Heart right ventricle (tissue), 16 donors: Measurements from ENCODE around the gene ST7. TPM values are rescaled to one million over a fixed set of nuclear protein-coding genes. Genes with fewer than 3 reads are reported as not detected.

Source experiments
- ATAC-seq, 8 donors: fragments of 200-7000 bp; cut with Tn5 transposase; one replicate each; pipeline ENCODE4 v1.9.1; 2020; ENCODE audit warnings: mild to moderate bottlenecking in 8 of 8, moderate library complexity in 8 of 8, moderate number of reproducible peaks in 1 of 8
- DNase-seq, 2 donors: peaks; one replicate each; pipeline ENCODE4 v3.0.0-alpha.2; 2020
- H3K27ac ChIP-seq, 10 donors: fragments of 200-600 bp; sonication (generic) in 2 of 10; one replicate each; pipeline versions ENCODE4 v1.5.0 to v1.8.0; 2020 to 2022; ENCODE audit warnings: mild to moderate bottlenecking in 3 of 10
- H3K27me3 ChIP-seq, 7 donors: fragments of 200-600 bp; one replicate each; pipeline ENCODE4 v1.8.0; 2021 to 2022; ENCODE audit warnings: mild to moderate bottlenecking in 2 of 7
- H3K36me3 ChIP-seq, 9 donors: fragments of 200-600 bp; sonication (generic) in 1 of 9; one replicate each; pipeline versions ENCODE4 v1.5.0 to v1.8.0; 2020 to 2022; ENCODE audit warnings: mild to moderate bottlenecking in 2 of 9
- H3K4me1 ChIP-seq, 9 donors: fragments of 200-600 bp; sonication (generic) in 1 of 9; one replicate each; pipeline versions ENCODE4 v1.5.0 to v1.8.0; 2020 to 2022; ENCODE audit warnings: mild to moderate bottlenecking in 4 of 9
- H3K4me3 ChIP-seq, 10 donors: fragments of 200-600 bp; sonication (generic) in 2 of 10; one replicate each; pipeline versions ENCODE4 v1.5.0 to v1.8.0; 2020 to 2022; ENCODE audit warnings: mild to moderate bottlenecking in 7 of 10, moderate library complexity in 2 of 10
- H3K9me3 ChIP-seq, 11 donors: fragments of 200-600 bp in 10 of 11; sonication (generic) in 2 of 11; one replicate each; pipeline versions ENCODE4 v1.5.0 to v1.8.0; 2013 to 2022; ENCODE audit warnings: mild to moderate bottlenecking in 2 of 11, control low read depth in 1 of 11, moderate library complexity in 1 of 11
- CTCF ChIP-seq, 9 donors: fragments of 200-600 bp; sonication (generic) in 2 of 9; IDR thresholded peaks; one replicate each; pipeline versions ENCODE4 v1.5.0 to v1.8.0; 2021 to 2022; ENCODE audit warnings: antibody characterized with exemption in 9 of 9, mild to moderate bottlenecking in 5 of 9, moderate library complexity in 1 of 9
- WGBS, 2 donors: extraction: QIAGEN DNeasy Blood & Tissue Kit; methylation state at CpG; one replicate each; pipeline ENCODE4 v1.1.7; 2013; ENCODE audit warnings: inconsistent platforms in 1 of 2; 5-methylcytosine and 5-hydroxymethylcytosine counted together
- intact Hi-C, 10 donors: fragments of 100-400 bp; cut with DNase I; formaldehyde crosslinking; loops; one replicate each; pipeline versions ENCODE4 v1.11.1 to v1.14.2; 2022
- polyA plus RNA-seq, 2 donors: library from polyadenylated mRNA; stranded (reverse); fragments of 200-250 nt; gene quantifications; one replicate each; pipeline ENCODE4 v1.2.3, GENCODE V29; 2013
- total RNA-seq, 10 donors: library from RNA; stranded (reverse); fragmentation: NEBNext Ultra II Directional in 3 of 10; extraction: Animal tissue kit (Norgen Biotek cat#: 25700) in 3 of 10; gene quantifications; one replicate each; pipeline versions ENCODE4 v1.2.1 to v1.2.4, GENCODE V29; 2021 to 2023
- donor health status: Arrhythmogenic right ventricular cardiomyopathy.
- donor health status: ischemic (EF 13 %, LVEDD 7.1; RV severe dilation, severe dysfunction).
- donor health status: healthy with polysubstance abuse.
- donor health status: DM: no; HTN: yes; CAD: no.
- donor health status: DM: no; HTN: no; CAD: no.
- donor health status: ischemic (EF 25% LVEDD 6.9; RV normal size, moderate dysfunction).
- donor health status: ischemic (EF 25% LVEDD 5.7; RV mildly dilated, moderate dysfunction).
- donor health status: healthy.
- donor health status: DM: yes; HTN: yes; CAD: no.
- donor health status: Ischemic cardiomyopathy.
- donor health status: ischemic (EF 35%, LVEDD 5.7; RV mildly dilated, moderate dysfunction).
- donor health status: nonischemic (EF 11% LVEDD 7.7; RV severe dilation, severe dysfunction).
- donor health status: DM: yes; HTN: yes; CAD: no.
- donor health status: PGD.
- donor health status: ischemic (EF 29% LVEDD 5.4; RV normal size, mild dysfunction).
- donor health status: nonischemic (EF 23%, LVEDD 6.1; RV moderate dilation, normal function).

Gene ST7
- total and polyA plus RNA-seq, 12 donors: 20.1 to 40.2 (median 23.4) TPM

GRCh38 chr7:117082647-117083046 is 129.3 kb downstream of the ST7 start:
- Histone ChIP-seq H3K36me3 (no peaks in the 10 kb centered on the region), H3K9me3 (no peaks in the 10 kb centered on the region), H3K4me1 (peaks cover 3 to 58% (median 38%) of the 10 kb centered on the region in 9 donors), H3K4me3 (no peak overlapping the region), H3K27ac (no peak overlapping the region), H3K27me3 (no peaks in the 10 kb centered on the region)
- DNase-seq (no peak), ATAC-seq (no peak)
- intact Hi-C loops: no loop called here
- TF ChIP-seq CTCF (IDR thresholded peaks at IDR 0.05): no peak
- 80 to 82% methylated on average over 2 of the region's 2 CpGs for WGBS, 2 donors

GRCh38 chr7:117083648-117084047 is 130.3 kb downstream of the ST7 start:
- 58 to 67% methylated on average over 2 of the region's 2 CpGs for WGBS, 2 donors
- Histone ChIP-seq H3K9me3 (no peaks in the 10 kb centered on the region), H3K27me3 (no peaks in the 10 kb centered on the region), H3K4me1 (peaks cover 3 to 55% (median 42%) of the 10 kb centered on the region in 9 donors), H3K27ac (no peak overlapping the region), H3K36me3 (no peaks in the 10 kb centered on the region), H3K4me3 (no peak overlapping the region)
- intact Hi-C loops: no loop called here
- TF ChIP-seq CTCF (IDR thresholded peaks at IDR 0.05): no peak
- no peak for DNase-seq
- ATAC-seq: no peak

GRCh38 chr7:117084286-117084685 is 131.0 kb downstream of the ST7 start:
- no peaks in the 10 kb centered on the region for H3K36me3 ChIP-seq
- intact Hi-C loops: no loop called here
- no peaks in the 10 kb centered on the region for H3K9me3 ChIP-seq
- H3K27me3 ChIP-seq: no peaks in the 10 kb centered on the region
- DNase-seq (no peak), ATAC-seq (peak in 1 of 8 donors; percentile 55)
- H3K27ac ChIP-seq: no peak overlapping the region
- 75 to 94% methylated on average over 1 of the region's 1 CpG for WGBS, 2 donors
- TF ChIP-seq CTCF (IDR thresholded peaks at IDR 0.05): no peak
- H3K4me3 ChIP-seq: no peak overlapping the region
- peaks cover 3 to 54% (median 40%) of the 10 kb centered on the region in 9 donors for H3K4me1 ChIP-seq

GRCh38 chr7:117085275-117085674 is 132.0 kb downstream of the ST7 start:
- ATAC-seq (no peak), DNase-seq (no peak)
- intact Hi-C loops: no loop called here
- Histone ChIP-seq H3K4me1 (peaks cover 3 to 54% (median 40%) of the 10 kb centered on the region in 9 donors), H3K9me3 (no peaks in the 10 kb centered on the region), H3K27me3 (no peaks in the 10 kb centered on the region), H3K4me3 (no peak overlapping the region), H3K27ac (peak overlapping the region in 3 of 10 donors; percentile 14 to 23 (median 20)), H3K36me3 (no peaks in the 10 kb centered on the region)
- WGBS, 2 donors: 79 to 83% methylated on average over 3 of the region's 3 CpGs
- no peak for TF ChIP-seq CTCF (IDR thresholded peaks at IDR 0.05)
